BJ (cell line): ENCODE data around the gene CACNA1E. TPM values are rescaled to one million over a fixed set of nuclear protein-coding genes. Genes with fewer than 3 reads are reported as not detected.

Experiments used
- CTCF ChIA-PET: fragments of 350-600 bp; formaldehyde crosslinking; extraction: SDS; loops from one replicate; lab custom pipeline; 2021; ENCODE audit warnings: antibody characterized with exemption, inconsistent platforms; lab: Yijun Ruan, JAX
- POLR2A ChIA-PET: fragments of 300-600 bp; sonication (Branson Sonifier 250); formaldehyde crosslinking; extraction: SDS; loops from one replicate; lab custom pipeline; 2021; ENCODE audit warnings: antibody characterized with exemption; lab: Charles Lee
- DNase-seq: peaks from one replicate; pipeline ENCODE4 v3.0.0-alpha.2; 2011; ENCODE audit warnings: low read depth
- H3K27me3 ChIP-seq: 2 replicates; pipeline ENCODE4 v1.6.0; 2011; ENCODE audit warnings: low read length; ENCODE audit not compliant: control insufficient read depth, insufficient read depth
- H3K36me3 ChIP-seq: 2 replicates; pipeline ENCODE4 v1.5.1; 2011; ENCODE audit warnings: low read length; ENCODE audit not compliant: control insufficient read depth, insufficient read depth
- H3K4me3 ChIP-seq: 2 replicates; pipeline ENCODE4 v1.5.1; 2011; ENCODE audit warnings: low read depth, mild to moderate bottlenecking, control low read depth, low read length
- polyA plus RNA-seq: library from polyadenylated mRNA; depleted of rRNA; stranded (reverse); fragments of >200 nt; gene quantifications from 2 replicates; pipeline ENCODE4 v1.2.3, GENCODE V29; 2011
- TF ChIP-seq, protein P1 (sequence below): IDR thresholded peaks from 2 replicates; pipeline ENCODE4 v1.5.1; 2011; ENCODE audit warnings: low read depth, mild to moderate bottlenecking, control low read depth, inconsistent platforms, low read length, moderate library complexity; ENCODE audit not compliant: insufficient read depth

CACNA1E gene
- polyA plus RNA-seq, 1 experiment = not detected

DNA sequence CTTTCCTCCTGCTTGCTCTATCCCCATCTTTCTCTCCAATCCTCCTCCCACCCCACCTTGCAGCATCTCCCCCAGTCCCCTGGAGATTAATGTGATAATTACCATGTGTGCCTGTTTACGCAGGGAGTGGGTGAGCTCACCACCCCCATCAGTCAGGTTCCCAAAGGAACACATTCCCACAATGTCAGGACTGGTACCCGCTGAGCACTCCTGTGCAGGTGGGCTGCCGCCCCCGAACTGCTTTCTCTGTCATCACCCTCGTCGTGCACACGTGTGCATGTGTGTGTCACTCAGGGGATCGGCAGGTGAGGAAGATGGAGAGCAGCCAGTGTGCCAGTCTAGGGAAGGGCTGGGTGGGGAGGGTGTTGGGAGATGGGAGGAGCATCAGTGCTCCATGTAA, 163.4 kb downstream of the CACNA1E start:
- ChIA-PET POLR2A (no interaction called here), CTCF (no interaction called here)
- Histone ChIP-seq H3K27me3 (no peaks in the 10 kb centered on the region), H3K4me3 (no peak overlapping the region), H3K36me3 (no peaks in the 10 kb centered on the region)
- TF ChIP-seq, protein P1, sequence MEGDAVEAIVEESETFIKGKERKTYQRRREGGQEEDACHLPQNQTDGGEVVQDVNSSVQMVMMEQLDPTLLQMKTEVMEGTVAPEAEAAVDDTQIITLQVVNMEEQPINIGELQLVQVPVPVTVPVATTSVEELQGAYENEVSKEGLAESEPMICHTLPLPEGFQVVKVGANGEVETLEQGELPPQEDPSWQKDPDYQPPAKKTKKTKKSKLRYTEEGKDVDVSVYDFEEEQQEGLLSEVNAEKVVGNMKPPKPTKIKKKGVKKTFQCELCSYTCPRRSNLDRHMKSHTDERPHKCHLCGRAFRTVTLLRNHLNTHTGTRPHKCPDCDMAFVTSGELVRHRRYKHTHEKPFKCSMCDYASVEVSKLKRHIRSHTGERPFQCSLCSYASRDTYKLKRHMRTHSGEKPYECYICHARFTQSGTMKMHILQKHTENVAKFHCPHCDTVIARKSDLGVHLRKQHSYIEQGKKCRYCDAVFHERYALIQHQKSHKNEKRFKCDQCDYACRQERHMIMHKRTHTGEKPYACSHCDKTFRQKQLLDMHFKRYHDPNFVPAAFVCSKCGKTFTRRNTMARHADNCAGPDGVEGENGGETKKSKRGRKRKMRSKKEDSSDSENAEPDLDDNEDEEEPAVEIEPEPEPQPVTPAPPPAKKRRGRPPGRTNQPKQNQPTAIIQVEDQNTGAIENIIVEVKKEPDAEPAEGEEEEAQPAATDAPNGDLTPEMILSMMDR = no peak
- DNase-seq = no peak

DNA sequence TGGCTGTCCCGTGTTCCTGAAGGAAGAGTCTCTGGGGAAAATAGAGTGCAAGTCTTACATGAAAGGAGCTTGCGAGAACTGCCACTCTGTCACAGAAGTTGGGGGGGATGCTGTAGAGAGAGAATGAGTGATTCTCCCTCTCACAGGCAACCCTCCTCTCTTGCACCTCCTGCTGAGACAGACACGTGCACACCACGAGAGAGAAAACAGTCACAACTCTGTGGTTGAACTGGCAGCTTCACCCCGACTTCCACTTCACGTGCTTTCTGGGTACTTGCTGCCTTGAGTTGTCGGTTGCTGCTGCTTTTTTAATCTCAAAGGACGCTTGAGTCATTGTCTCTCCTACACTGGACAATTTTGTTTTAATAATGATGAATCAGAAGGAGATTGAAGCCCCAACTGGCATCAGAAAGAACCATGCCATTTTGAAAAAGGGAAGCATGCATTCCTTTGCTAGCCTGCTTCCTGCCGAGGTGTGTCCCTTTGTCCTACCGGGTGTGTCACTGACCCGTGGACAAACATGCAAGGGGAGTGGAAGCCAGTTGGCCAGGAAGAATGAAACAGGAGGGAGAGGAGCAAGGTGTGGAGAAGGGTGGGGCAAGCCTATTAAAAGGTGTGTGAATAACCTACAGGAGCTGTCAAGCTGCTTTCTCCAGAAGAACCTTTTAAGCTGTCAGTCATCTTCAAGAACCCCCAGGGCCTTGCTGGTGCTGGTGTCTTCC, 164.2 kb downstream of the CACNA1E start:
- no peaks in the 10 kb centered on the region for H3K36me3 ChIP-seq
- CTCF ChIA-PET = no interaction called here
- no peak for DNase-seq
- no peak overlapping the region for H3K4me3 ChIP-seq
- no peaks in the 10 kb centered on the region for H3K27me3 ChIP-seq
- TF ChIP-seq, protein P1 = no peak
- POLR2A ChIA-PET = no interaction called here

DNA sequence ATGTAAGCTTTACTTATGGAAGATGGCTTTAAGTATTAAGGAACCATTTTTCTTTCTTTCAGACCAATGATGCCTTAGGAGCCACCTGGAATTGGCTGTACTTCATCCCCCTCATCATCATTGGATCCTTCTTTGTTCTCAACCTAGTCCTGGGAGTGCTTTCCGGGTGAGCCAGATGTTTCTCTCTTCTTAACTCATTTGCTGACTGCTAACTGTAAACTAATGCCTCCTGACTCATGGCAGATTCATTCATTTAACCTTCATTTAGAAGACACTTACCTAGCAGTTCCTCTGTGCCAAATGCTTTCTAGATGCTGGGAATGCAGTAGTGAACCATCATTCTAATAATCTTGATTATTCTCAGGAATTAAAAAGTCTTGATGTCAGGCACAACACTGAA, 168.0 kb downstream of the CACNA1E start:
- no peak for DNase-seq
- H3K36me3 ChIP-seq = no peaks in the 10 kb centered on the region
- H3K4me3 ChIP-seq = no peak overlapping the region
- H3K27me3 ChIP-seq = no peaks in the 10 kb centered on the region
- POLR2A ChIA-PET = no interaction called here
- CTCF ChIA-PET = no interaction called here
- TF ChIP-seq, protein P1 = no peak

DNA sequence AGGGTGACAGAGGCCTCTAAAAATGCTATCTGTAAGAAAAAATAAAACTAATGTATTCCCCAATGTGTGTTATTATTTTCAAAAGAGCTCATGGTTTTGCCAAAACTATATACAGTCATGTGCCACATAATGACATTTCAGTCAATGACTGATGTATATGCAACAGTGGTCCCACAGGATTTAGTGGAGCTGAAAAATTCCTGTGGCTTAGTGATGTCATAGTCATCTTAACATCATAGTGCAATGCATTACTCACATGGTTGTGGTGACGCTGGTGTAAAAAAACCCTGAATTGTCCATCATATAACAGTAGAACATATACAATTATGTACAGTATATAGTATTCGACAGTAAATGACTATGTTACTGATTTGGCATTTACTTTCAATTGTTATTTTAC, 172.4 kb downstream of the CACNA1E start:
- CTCF ChIA-PET = no interaction called here
- no peak overlapping the region for H3K4me3 ChIP-seq
- no peaks in the 10 kb centered on the region for H3K27me3 ChIP-seq
- DNase-seq = no peak
- TF ChIP-seq, protein P1 = no peak
- no peaks in the 10 kb centered on the region for H3K36me3 ChIP-seq
- POLR2A ChIA-PET = no interaction called here

DNA sequence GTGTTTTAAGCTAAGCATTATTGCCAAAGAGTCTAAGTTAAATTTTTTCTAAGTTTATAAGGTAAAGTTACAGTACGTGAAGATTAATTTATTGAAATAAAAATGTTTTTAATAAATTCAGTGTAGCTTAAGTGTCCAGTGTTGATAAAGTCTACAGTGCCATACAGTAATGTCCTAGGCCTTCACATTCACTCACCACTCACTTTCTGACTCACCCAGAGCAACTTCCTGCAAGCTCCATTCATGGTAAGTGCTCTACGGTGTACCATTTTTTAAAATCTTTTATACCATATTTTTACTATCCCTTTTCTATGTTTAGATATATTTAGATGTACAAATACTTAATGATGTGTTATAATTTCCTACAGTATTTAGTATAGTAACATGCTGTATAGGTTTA, 173.2 kb downstream of the CACNA1E start:
- ChIA-PET POLR2A (no interaction called here), CTCF (no interaction called here)
- H3K4me3 ChIP-seq = no peak overlapping the region
- TF ChIP-seq, protein P1 = no peak
- H3K36me3 ChIP-seq = no peaks in the 10 kb centered on the region
- no peaks in the 10 kb centered on the region for H3K27me3 ChIP-seq
- DNase-seq = no peak
